ENCODE data around the gene OAF.

The OAF gene

DNA sequence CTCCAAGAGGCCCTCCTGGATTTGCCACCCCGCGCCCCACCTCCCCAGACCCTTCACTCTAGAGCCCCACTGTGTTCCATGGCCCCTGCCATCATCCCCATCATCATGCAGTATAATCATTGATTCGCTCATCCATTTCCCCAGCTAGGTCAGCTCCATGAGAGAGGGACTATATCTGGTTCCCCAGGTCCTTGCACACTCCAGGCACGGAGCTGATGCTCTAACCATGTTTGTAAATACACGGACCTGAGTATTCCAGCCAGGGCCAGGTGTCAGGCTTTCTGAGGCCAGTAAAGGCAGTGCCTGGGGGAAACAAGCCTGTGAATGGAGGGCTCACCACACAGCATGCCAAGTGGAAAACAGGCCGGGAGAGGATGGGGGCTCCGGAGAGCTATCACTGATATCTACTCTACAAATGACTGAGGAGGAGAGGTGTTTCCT is 27.1 kb upstream of the OAF start:
- no peak for DNase-seq (ENCODE audit: low read depth, low spot score)

- no peak for DNase-seq (ENCODE audit: low read depth, low spot score)
These were observed 26.4 kb upstream of the OAF start for GRCh38 chr11:120184371-120184945.

GRCh38 chr11:120184946-120185705 is 25.7 kb upstream of the OAF start:
- no peak for DNase-seq (ENCODE audit: low read depth, low spot score)

DNA sequence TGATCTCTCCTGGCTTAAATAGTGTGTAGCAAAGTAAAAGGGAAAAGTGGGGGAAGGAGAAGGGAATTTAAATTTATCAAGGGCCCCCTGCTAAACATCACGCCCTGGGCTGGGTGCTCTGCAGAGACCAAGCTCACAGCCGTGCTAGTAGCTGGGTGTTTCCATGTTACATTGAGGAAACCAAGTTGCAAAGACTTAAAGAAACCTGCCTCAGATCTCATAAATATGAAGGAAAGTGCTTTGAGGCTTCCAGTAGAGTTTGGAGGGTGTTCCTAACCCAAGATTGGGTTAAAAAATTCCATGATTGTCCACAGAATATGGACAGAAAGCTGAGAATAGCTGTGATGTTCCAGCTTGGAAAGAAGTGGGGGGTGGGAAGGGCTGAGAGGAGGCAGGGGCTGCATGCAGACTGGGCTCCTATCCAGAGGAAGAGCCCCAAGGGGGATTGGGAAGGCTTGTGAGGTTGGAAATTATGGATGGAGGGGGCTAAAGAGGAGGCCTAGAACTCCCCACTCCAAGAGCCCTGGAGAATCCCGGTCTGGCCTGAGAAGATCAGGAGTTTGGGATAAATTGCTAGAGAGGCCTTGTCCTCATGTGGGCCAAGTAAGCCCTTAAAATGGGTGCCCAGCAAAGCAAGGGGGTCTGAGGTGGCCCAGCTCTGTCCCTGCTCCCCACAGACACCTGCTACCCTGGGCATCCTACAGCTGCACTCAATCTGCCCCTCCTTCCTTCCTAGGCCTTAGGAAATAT is 25.0 kb upstream of the OAF start:
- DNase-seq (ENCODE audit: low read depth, low spot score), result no peak

- DNase-seq (ENCODE audit: low read depth, low spot score), result no peak
These were observed 24.4 kb upstream of the OAF start for GRCh38 chr11:120186456-120186773.

DNA sequence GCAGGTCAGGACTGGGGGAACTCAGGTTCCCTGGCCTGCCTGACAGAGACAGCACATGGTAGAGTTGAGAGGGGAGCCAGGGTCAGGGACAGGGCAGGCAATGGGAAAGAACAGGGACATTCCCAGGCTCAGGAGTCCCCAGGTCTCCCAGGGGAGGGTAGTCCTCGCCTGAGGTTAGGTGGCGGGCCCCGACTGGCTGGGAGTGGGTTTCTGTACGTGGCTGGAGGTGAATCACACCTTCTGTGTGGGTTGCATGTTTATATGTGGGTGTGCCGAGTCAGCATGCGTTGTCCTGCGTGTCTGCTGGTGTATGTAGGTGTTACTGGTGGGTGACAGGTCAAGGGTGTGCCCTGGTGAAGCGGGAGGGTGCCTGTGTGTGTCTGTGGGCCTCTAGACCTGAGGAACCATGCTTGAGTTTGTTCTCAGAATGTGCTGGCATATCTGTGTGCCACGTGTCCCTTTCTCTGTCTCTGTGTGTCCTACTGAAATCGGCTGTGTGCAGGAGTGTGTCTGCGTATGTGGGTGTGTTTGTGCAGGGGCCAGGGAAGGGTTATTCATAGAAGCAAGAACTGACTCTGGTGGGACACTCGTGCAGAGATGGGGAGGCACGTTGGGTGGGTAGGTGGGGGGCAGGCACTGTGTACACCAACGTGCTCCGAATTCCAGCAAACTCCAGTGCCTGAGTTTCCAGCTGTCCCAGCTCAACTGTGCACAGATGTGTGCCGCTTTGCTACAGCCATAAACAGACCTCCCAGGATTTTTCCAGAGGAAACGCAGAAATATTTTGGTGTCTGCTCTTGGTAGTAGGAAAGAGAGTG is 23.8 kb upstream of the OAF start:
- no peak for DNase-seq (ENCODE audit: low read depth, low spot score)

GRCh38 chr11:120188371-120188770 is 22.5 kb upstream of the OAF start:
- DNase-seq (ENCODE audit: low read depth, low spot score), result no peak

DNA sequence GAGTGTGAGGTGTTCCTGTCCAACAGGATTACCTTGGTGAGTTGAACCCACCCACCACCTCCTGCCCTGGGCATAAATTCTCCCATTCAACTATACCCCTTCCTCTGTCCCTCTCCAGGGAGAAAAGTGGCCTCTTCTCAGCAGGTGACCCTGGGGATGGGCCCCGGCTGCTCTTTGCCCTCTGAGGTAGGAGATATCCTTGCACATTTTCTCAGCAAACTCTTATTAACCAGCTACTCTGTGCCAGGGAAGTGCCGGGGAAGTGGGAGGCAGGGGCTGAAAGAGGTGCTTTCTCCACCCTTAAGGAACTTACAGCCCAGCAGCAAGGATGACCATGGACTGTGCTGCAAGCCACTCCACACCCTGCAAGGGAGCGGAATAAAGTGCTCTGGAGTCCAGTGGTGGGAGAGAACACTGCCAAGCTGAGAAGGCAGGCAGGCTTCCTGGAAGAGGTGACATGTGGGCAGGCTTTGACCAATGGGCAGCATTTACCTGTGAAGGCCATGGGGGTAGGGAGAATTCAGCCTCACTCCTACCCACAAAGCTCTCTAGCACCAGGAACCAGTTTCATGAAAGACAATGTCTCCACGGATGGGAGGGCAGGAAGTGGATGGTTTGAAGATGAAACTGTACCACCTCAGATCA is 21.9 kb upstream of the OAF start:
- DNase-seq (ENCODE audit: low read depth, low spot score), result no peak

- no peak for DNase-seq (ENCODE audit: low read depth, low spot score)
These were observed 19.8 kb upstream of the OAF start for GRCh38 chr11:120191058-120191457.

GRCh38 chr11:120192831-120193625 is 17.8 kb upstream of the OAF start:
- no peak for DNase-seq (ENCODE audit: low read depth, low spot score)

GRCh38 chr11:120194166-120194565 is 16.7 kb upstream of the OAF start:
- DNase-seq (ENCODE audit: low read depth, low spot score), result no peak

- no peak for DNase-seq (ENCODE audit: low read depth, low spot score)
These were observed 15.1 kb upstream of the OAF start for GRCh38 chr11:120195601-120196320.

GRCh38 chr11:120196826-120197225 is 14.0 kb upstream of the OAF start:
- DNase-seq (ENCODE audit: low read depth, low spot score), result no peak

- no peak for DNase-seq (ENCODE audit: low read depth, low spot score)
These were observed 13.5 kb upstream of the OAF start for GRCh38 chr11:120197251-120197891.

- DNase-seq (ENCODE audit: low read depth, low spot score), result no peak
These were observed 12.9 kb upstream of the OAF start for GRCh38 chr11:120197977-120198376.

- no peak for DNase-seq (ENCODE audit: low read depth, low spot score)
These were observed 12.4 kb upstream of the OAF start for GRCh38 chr11:120198403-120198786.

GRCh38 chr11:120198787-120199469 is 11.9 kb upstream of the OAF start:
- DNase-seq (ENCODE audit: low read depth, low spot score), result no peak

DNA sequence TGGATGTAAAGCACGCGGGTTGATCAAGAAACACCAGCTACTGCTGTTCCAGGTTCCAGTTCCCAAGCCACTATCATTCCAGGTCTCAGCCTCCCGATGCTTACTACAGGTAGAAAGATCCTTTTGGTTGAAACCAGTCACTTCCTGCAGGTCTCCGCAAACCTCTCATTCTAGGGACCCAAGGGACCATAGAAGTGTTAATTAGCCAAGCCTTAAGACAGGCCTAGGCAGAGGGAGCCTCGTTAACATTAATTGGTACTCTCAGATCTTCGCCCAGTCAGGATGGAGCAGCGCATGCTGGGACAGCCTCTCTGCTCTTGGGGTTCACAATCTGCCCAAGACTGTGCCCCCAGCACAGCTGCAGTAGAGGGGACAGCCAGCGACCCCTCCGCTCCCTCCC is 11.2 kb upstream of the OAF start:
- DNase-seq (ENCODE audit: low read depth, low spot score), result no peak

GRCh38 chr11:120200677-120201076 is 10.2 kb upstream of the OAF start:
- DNase-seq (ENCODE audit: low read depth, low spot score), result no peak

All from astrocyte of the hippocampus (primary cell).